MM.1S (cell line): ENCODE results near the gene THSD7B.

Source experiments
- EZH2 ChIP-seq: fragments of 300-600 bp; sonication (generic); optimal IDR thresholded peaks from 2 replicates; pipeline ENCODE3; 2017; ENCODE audit warnings: low read depth, mild to moderate bottlenecking, antibody characterized with exemption, low read length, mixed read lengths
- TF ChIP-seq, protein P1 (sequence below): fragments of 300-600 bp; sonication (generic); IDR thresholded peaks from 2 replicates; pipeline ENCODE4 v1.5.1; 2016; ENCODE audit warnings: antibody characterized with exemption, low read length, mixed read lengths

GRCh38 chr2:137367361-137367760 lies 602.0 kb downstream of the THSD7B start:
- TF ChIP-seq, protein P1, sequence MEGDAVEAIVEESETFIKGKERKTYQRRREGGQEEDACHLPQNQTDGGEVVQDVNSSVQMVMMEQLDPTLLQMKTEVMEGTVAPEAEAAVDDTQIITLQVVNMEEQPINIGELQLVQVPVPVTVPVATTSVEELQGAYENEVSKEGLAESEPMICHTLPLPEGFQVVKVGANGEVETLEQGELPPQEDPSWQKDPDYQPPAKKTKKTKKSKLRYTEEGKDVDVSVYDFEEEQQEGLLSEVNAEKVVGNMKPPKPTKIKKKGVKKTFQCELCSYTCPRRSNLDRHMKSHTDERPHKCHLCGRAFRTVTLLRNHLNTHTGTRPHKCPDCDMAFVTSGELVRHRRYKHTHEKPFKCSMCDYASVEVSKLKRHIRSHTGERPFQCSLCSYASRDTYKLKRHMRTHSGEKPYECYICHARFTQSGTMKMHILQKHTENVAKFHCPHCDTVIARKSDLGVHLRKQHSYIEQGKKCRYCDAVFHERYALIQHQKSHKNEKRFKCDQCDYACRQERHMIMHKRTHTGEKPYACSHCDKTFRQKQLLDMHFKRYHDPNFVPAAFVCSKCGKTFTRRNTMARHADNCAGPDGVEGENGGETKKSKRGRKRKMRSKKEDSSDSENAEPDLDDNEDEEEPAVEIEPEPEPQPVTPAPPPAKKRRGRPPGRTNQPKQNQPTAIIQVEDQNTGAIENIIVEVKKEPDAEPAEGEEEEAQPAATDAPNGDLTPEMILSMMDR, result no peak
- no peak for TF ChIP-seq EZH2
